EH (cell line): Measurements from ENCODE around the gene BBIP1.

Experiments used
- DNase-seq: peaks from one replicate; pipeline ENCODE4 v3.0.0-alpha.2; 2015; ENCODE audit warnings: low read depth

The BBIP1 gene, protein sequence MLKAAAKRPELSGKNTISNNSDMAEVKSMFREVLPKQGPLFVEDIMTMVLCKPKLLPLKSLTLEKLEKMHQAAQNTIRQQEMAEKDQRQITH

DNA sequence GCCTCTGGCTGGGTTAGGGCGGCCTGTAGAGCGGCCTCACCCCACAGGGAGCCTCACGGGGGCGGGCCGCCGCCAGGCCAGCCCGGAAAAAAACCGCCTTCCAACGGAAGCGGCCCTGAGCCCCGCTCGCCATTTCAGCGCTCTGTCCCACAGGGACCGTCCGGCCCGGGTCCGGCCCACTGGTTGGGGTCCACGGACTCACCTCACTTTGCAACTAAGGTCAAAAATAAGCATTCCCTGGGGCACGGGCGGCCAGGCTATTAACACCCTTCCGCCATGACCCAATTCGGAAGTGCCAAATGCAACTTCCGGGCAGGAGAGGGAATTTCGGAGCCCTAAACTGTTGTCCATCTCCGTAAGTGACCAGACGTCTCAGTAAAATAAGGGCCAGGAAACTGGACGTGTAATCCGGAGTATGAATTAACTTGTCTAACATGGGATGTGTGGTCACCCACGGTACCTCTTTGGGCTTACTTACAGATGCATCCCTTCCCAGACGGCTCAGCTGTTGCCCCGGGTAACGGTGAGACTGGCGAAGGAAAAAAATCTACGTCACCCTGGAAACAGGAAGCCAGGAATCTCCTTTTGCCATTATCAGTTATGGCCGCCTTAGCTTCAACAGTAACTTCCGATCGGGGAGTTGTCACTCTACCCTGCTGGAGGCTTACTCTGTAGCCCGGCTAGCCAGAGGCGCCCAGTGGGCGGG is at the start of gene BBIP1:
Gene BBIP1 (minus strand): TSS at position 538 of the 706 bp plus-strand sequence. CDS start 1,023 bp downstream, outside the sequence.
- DNase-seq: peak; percentile 100

DNA sequence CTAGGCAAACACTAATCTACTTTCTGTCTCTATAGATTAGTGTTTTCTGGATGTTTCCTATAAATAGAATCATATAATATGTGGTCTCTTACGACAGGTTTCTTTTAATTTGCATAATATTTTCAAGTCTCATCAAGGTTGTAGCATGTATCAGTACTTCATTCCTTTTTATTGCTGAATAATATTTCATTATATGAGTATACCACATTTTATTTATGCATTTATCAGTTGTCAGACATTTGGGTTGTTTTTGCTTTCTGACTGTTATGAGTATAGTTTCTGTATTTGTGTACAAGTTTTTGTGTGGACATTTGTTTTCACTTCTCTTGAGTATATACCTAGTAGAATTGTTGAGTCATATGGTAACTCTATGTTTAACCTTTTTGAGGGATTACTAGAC is 48.7 kb upstream of the BBIP1 start:
- DNase-seq: no peak

- no peak for DNase-seq
Observed at GRCh38 chr10:110967009-110967630, 48.1 kb upstream of the BBIP1 start.

DNA sequence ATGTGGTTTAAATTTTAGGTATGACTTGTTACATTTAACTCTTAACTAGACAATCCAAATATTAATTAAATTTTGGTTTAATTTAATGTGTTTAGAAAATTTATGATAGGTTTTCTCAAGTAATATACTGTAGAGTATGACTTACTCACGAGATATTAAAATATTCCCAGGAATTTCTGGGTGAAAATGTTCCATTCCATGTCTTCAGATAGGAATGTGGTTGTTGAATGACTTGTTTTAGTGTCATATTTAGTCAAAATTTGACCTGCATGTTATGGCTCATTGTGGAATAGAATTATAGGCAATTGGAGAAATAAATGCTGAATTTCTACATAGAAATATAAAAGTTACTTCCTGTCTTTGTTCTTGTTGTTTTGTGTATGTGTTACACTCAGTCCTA is 47.2 kb upstream of the BBIP1 start:
- peak; percentile 39 for DNase-seq

- no peak for DNase-seq
Observed at GRCh38 chr10:110965216-110965615, 46.2 kb upstream of the BBIP1 start.

- no peak for DNase-seq
Observed at GRCh38 chr10:110964681-110965080, 45.7 kb upstream of the BBIP1 start.

DNA sequence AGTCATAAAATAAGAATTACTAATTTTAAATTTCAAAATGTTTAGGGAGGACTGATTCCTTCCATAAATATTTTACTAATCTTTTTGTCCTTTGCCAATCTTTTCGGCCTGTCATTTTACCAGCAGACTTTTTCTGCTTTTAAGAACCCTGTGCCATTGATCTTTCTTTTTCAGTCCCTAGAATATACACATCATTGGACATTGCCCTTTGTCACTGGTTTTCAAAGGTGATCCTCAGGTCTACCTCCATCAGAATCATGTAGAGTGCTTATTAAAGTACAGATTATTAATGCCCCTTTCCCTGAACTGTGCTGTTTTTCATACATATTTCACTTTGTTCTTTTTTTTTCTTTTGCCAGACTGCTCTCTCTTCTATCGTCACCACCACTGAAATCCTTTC is 44.2 kb upstream of the BBIP1 start:
- no peak for DNase-seq

GRCh38 chr10:110962443-110962842 is 43.5 kb upstream of the BBIP1 start:
- no peak for DNase-seq

DNA sequence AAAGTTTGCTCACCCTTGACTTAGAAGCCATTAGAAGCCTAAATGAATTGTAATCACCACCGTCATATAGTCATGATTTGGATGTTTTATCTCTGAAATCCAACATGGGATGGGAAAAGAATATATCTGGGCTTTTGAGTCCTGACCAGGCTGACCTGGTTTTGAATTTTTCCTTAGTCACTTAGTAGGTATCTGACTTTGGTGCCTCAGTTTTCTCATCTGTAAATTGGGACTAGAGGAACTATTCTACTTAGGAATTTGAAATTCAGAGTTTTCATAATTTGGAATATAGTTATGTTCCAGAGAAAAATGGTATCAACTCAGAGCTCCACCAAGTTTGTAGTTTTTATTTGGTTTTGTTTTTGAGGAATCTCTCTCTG is 41.3 kb upstream of the BBIP1 start:
- DNase-seq: no peak

DNA sequence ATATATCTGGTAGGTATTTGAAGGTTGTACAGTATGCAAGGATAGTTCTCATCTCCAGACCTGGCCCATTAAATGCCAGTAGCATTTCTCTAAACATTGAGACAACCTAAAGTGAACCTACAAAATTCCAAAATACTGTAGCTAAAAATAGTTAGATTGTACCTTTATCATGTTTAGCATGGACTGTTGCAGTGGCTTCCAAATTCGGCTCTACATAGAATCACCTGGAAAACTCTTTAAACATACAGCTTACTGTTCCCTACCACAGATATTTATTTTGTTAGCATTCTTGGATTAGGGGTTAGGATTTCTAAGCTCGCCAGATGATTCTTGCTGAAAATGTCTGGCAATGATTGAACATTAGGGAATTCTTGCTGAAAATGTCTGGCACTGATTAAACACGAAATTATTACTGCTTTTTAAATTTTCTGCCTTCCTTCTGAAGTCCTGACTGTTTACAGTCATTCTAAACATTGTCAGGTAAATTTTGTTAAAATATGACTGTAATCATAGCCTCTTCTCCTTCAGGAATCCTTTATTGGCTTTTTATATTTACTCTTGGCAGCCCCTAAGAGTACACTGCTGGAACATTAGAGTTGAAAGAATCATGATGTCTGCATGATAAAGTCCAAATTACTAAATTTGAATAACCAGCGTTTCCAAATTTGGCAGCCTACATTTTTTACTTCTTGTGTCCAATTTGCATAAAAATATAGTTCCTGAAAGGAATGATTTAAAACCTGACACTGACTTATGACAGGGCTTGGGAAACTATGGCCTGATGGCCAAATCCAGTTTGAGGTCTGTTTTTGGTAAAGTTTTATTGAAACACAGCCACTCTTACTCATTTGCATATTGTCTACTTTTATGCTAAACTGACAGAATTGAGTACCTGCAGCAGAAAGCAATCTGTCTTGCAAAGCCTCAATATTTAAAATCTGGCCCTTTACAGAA is 40.7 kb upstream of the BBIP1 start:
- peak; percentile 9 for DNase-seq

DNA sequence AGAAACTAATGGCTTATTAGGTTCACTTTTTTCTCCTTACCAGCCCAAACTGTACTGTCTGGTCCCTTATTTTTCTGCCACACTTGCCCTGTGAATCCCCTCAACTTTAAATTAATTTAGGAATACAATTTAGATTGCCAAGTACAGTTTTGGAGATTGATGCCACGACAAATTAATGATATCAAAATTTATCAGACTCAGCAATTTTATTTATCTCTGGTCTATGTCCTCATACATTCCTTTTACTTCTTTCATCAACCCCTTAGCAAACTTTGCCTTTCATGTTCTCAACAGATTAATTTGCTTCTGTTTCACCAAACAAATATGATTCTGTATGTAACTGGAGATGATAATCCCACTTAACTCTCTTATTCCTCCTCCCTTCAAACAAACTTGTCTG is 38.6 kb upstream of the BBIP1 start:
- no peak for DNase-seq

GRCh38 chr10:110951381-110951780 is 32.4 kb upstream of the BBIP1 start:
- no peak for DNase-seq

DNA sequence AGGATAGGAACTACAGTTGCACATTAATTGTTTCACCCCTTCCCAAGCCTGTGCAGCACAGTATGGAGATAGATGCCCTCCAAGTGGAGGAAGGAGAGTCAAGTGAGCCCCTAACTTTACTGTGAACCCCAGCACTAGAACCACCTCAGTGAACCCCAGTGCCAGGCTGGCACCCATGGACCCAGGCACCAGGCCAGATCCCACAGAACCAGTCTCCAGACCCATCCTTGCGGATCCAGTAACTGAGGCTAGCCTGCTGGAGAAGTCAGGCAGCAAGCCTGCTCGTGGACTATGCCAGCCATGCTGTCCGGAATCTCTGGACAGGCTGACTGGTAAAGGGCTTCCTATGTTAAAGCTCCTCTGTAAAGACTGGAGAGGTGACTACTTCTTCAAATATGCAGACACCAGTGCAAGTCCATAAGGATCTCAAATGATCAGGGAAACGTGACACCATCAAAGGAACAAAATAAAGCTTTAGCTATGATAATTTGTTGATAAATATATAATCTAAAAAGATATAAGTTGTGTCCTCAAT is 28.1 kb upstream of the BBIP1 start:
- peak; percentile 71 for DNase-seq

- DNase-seq: no peak
Observed at GRCh38 chr10:110946496-110946895, 27.5 kb upstream of the BBIP1 start.

DNA sequence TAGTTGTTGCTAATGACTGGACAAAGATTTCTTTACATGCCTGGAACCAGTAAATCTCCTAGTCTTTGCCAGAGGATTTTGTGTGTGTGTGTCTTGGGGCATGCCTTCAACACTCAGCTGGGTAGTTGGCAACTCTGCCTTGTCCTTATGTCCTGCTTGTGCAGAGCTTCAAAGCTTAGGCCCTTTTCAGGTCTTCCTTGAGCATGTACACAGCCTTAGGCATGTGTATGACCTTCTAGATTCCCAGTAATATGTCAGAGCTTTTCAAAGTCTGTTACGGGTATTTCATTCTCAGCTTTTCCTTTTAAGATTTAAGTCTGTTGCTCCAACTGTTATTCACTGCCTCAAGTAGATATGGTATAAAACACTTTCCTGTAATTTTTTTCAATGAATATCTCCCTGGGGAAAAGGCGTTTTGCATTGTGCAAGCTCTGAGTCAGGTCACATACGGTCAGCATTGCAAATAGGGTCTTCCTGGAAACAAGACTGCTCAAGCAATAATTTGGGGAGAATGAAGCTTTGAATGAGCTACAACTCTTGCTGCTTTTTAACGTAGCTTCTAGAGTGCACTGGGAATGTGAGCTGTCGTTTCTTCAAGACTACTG is 25.9 kb upstream of the BBIP1 start:
- no peak for DNase-seq

DNA sequence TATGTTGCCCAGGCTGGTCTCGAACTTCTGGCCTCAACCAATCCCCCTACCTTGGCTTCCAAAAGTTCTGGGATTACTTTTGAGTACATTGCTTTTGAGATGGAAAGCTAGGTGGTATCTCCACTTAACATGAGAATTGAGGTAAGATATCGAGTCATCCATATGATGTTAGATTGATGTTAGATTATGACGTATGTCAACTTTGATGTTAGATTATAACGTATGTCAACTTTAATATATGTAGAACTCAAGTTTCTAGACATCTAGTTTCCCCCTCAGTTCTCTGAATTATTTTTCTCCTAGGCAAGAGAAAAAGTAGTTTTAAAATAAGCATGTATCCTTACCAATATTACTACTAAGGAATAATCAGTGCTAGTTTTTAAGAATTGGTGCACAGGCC is 20.4 kb upstream of the BBIP1 start:
- DNase-seq: no peak

DNA sequence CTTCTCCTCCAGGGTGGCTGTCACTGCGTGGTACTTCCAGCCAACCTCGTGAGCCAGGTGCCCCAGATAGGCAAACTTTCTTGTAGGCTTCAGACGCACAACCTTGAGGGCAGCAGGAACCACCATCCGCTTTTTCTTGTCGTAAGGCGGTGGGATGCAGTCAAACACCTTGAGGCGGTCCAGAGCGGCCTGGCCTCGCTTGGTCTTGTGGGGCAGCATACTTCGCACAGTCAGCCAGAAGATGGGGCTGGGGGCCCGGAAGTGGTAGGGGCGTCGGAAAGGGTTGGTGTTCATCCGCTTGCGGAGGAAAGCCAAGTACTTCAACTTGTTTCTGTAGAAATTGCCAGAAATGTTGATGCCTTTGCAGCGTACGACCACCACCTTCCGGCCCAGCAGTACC is 17.8 kb upstream of the BBIP1 start:
- DNase-seq: no peak

- DNase-seq: peak; percentile 18
Observed at GRCh38 chr10:110932505-110933180, 13.7 kb upstream of the BBIP1 start.

- no peak for DNase-seq
Observed at GRCh38 chr10:110931769-110932381, 12.9 kb upstream of the BBIP1 start.

GRCh38 chr10:110927461-110927860 is 8.5 kb upstream of the BBIP1 start:
- no peak for DNase-seq
